ACHN (cell line): ENCODE data around the gene SSBP1.

Experiments used
- DNase-seq: peaks from one replicate; pipeline ENCODE4 v3.0.0-alpha.2; 2015
- in situ Hi-C: cut with HindIII; loops from 2 replicates; pipeline ENCODE4 v1.10.0; 2017; ENCODE audit warnings: low sequenced_read_pairs, low pct_ligation_motif_present, low pct_unique_long_range_greater_than_20kb

Gene SSBP1

DNA sequence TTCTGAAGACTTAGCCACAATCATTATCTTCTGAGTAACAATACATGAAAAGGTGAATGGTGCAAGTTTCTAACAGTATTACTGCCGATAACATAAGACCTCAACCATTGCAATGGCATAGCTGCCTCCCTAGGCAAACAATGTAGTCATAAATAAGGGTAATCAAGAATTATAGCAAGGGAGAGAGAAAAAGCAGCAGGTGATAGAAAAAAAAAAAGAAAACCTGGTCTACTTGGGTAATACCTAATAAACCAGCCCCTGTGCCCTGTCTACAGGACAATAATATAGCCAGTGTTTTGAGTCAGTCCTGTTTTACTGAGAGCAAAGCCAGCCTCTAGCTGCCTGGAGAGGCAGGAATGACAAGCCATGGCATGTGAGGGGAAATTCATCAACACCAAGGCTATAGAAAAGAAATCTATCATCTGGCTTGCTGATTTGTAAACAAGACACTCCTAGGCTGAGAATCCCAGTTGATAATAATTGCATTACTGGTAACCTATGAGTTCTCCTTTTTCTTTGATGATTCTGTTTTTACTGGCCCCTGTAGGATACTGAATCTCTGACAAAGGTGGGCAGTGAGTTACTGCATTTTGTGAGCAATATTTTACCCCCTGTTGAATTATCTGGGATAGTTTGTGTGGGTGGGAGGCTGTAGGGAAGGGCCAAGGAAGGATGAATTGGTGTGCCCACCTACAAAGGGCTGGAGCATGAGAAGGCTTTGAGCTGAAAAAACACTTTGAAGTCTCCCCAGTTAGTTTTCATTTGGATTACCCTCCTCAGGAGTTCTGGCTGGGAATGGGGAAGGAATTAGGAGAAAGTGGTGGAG is 31.7 kb upstream of the SSBP1 start:
- in situ Hi-C loops = no loop called here
- DNase-seq = no peak

- DNase-seq = no peak
- in situ Hi-C loops = no loop called here
These were observed 29.8 kb upstream of the SSBP1 start, which contains the start of gene WEE2 for GRCh38 chr7:141708351-141708750. Gene WEE2 (plus strand): TSS chr7:141708353. CDS start chr7:141708759, 406 bp downstream.

DNA sequence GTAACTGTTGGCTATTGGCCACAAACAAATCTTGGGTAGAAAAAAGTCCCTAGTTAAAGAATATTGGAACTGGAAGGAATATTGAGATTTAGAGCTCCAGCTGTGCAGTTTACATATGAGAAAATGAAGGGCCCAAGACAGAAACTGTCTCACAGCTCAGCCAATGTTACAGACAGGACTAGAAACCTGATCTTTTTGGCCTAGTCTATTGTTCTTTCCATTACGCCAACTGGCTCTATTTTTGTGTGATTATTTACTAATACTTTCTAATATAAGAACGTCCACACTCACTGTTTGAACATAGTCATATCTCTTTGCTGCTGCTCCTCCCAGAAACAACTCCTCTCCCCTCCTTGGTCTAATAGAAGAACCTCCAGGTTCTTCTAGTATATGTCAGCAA is 28.8 kb upstream of the SSBP1 start:
- no peak for DNase-seq
- in situ Hi-C loops = no loop called here

GRCh38 chr7:141709749-141710148 is 28.4 kb upstream of the SSBP1 start:
- in situ Hi-C loops = no loop called here
- DNase-seq = no peak

GRCh38 chr7:141710301-141710700 is 27.9 kb upstream of the SSBP1 start:
- in situ Hi-C loops = no loop called here
- DNase-seq = no peak

DNA sequence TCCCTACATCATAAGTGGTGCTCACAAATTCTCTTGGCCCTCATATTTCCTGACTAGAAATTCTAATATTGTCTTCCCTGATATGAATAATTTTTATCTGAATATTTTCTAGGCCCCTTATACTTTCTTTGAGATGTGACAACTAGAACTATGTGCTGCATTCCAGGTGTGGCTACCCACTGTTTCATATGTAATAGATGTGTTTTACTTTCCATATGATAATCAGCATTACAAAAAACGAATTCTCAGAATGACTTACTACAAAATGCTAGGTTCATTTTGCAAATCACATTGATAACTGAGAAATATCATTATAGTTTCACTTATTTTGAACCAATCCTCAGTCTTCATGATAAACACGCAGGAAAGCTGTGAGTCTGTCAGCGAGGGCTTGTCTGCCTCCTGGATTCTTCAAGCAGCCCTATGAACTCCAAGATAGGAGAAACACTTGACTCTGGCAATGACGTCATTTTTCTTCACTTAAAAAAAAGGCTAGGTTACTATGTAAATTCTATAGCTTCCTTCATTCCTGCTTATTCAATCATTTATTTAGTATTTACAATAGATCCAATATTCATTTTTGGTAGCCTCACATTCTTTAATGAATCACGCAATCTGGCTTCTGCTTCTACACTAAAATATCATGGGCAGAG is 25.4 kb upstream of the SSBP1 start:
- in situ Hi-C loops = no loop called here
- no peak for DNase-seq

DNA sequence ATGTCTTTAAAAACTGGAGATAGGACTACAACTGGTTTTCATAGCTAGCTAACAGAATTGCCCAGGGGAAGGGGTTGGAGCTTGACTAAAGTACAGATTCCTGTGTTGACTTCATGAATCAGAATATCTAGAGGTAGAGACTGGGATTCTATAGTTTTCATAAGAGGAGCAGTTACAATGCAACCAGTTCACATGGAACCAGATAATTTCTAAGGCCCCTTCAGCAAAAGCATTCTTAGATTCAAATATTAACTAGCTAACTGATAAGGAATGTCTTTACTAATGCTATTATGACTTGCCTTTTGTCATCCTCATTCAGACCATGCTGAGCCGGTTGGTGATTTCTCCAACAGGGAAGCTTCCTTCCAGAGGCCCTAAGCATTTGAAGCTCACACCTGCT is 24.3 kb upstream of the SSBP1 start:
- in situ Hi-C loops = no loop called here
- no peak for DNase-seq

DNA sequence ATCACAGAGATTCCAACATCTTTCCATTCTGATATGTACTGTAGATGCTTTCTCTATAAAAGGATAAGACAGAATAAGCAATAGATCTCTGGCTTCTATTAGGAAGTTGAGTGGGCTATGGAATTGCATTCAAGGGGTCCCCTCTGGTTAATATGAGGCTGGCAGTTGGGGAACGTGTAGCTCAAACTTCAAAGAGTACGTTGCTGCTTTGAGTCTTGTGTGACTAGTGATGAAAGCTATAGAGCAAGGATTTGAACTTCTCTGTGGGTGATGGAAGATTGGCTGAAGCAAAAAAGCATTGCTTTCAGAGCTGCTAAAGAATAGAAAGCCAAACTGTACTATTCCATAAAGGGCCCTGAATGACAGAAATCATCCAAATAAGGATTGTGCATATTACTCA is 23.6 kb upstream of the SSBP1 start:
- in situ Hi-C loops = no loop called here

DNA sequence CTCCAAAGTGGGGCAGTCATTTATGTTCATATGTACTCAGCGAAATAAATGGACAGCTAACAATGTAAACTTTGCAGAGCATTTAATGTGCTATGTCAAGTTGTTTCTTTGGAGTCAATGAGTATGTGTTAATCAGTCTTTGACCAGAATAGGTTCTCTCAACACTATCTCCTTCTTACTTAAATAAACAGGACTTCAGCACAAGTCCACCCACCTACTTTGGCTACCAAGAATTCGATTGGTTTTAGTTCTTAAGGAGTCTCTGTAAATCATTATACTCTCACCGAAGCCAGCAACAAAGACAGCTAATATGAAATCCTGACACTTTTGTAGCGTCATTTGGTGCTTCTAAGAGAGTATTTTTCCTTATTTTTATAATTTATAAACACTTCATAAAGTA is 23.1 kb upstream of the SSBP1 start:
- in situ Hi-C loops = no loop called here
- DNase-seq = no peak

More for the DNA sequence above, 23.6 kb upstream of the SSBP1 start:
- DNase-seq = no peak

DNA sequence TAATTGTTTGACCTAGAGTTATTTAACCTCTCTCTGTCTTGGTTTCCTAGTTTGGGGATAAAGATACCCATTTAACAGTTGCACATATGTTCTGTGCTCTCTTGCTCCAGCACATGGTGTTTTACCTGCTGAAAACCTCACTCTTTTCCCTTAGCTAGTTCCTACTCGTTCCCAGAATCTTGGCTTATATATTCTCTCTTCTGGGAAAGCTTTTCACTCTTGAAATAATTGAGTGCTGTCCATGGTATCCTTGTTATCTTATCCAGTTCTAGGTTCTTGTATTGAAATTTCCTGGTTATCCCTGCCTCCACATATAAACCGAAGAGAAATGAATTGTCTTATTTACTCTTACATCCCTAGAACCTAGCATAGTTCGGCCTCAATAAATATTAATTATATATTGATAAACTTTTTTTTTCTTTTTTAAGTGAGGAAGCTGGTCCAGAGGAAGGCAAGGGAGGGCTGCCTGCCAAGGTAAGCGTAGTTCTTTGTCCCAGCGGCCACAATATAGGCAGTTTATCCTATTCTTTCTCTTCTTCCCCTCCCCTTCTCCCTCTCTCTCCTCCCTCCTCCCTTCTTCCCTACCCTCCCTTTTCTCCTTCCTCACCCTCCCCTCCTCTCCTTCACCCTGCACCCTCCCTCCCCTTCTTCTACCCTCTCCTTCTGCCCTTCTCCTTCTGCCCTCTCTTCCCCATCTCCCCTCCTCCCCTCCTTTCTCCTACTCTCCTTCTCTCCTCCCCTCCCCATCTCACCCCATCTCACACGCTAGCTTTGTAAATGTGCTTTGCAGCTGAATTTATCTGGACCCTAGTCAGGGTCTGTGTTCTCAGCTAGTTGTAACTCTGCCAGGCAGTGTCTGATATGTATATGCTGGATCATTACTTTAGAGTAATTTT is 22.1 kb upstream of the SSBP1 start:
- no peak for DNase-seq

DNA sequence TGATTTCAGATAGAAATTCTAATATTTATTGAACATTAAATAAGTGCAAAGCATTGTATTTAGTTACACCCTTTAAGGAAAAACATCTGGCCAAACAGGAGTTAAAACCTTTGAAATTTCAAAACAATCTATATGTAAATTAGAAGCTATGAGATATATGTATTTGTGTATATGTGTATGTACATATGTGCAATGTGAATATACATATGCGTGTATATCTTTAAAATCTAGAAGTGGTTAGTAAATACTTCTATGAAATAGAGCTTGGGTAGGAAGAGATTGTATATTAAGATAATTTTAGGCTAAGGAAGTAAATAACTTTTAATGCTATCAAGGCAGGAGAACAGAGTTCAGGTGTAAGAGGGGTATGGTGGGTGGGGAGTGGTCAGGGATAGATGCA is 20.7 kb upstream of the SSBP1 start:
- in situ Hi-C loops = no loop called here
- no peak for DNase-seq

More for the DNA sequence above, 22.1 kb upstream of the SSBP1 start:
- in situ Hi-C loops = no loop called here

DNA sequence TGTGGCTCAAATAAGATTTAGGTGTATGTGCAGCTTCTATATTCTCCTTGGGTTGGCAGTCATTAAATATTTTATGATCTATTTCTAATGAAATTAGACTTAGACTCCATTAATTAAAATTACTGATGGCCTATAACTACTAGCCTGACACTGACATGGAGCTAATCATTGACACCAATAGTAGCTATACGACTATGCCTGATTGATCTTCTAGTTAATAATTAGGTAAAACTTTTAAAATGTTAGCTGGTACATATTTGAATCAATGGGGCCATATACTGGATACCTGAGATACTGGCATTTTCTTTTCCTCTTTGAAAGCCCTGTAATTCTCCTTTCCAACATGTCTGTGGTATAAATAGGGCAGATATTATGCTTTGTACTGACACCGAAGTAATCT is 15.6 kb upstream of the SSBP1 start:
- no peak for DNase-seq
- in situ Hi-C loops = no loop called here

- in situ Hi-C loops = no loop called here
- no peak for DNase-seq
These were observed 9.1 kb upstream of the SSBP1 start for GRCh38 chr7:141729020-141729419.

GRCh38 chr7:141731476-141732149 is 6.5 kb upstream of the SSBP1 start:
- in situ Hi-C loops = no loop called here
- no peak for DNase-seq

DNA sequence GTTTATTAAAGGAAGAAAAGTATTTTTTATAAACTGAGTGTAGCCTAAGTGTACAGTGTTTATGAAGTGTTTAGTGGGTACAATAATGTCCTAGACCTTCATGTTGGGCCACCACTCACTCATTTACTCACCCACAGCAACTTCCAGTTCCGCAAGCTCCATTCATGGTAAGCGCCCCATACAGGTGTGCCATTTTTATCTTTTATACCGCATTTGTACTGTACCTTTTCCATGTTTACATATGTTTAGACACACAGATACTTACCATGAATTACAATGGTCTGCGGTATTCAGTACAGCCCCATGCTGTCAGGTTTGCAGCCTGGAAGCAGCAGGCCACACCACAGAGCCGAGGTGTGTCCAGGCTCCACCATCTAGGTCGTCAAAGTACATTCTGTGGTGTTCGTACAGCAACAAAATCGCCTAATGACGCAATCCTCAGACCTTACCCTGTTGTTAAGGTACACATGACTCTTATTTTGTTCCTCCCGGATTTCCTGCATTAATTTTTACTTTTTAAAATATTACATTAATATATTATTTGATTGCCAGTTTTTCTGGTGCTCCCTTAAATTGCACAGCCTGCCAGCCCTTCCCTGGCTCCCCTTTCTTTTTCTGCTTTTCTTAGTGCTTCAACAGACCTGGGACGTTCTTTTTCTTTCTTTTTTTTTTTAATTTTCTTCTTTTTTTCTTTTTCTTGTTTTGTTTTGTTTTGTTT is 881 bp upstream of the SSBP1 start:
- in situ Hi-C loops = no loop called here
- DNase-seq = no peak

GRCh38 chr7:141738592-141739013 is 445 bp downstream of the SSBP1 start:
- in situ Hi-C loops = no loop called here
- DNase-seq = no peak

DNA sequence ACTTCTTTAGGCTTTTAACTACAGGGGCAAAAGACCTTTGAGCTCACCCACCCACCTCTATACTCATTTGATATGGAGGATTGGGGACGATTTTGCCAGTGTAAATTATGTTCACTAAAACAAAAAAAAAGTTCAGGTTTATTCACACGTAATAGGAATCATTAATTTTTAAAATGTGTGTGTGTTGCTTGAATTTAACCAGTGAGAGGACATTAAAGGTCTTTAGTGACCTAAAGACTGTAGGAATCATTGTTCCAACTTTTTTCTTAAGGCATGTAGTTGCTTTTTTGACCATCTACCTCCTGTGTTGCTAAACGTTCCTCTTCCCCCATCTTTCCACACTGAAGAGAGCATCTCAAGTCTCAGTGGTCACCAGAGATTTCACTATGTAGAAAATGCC is 1.1 kb downstream of the SSBP1 start:
- no peak for DNase-seq
- in situ Hi-C loops = no loop called here

- no peak for DNase-seq
- in situ Hi-C loops = no loop called here
These were observed 4.1 kb downstream of the SSBP1 start for GRCh38 chr7:141742229-141742628.
